Panc1 (cell line): ENCODE results near the gene RSL24D1.

Experiments
- POLR2AphosphoS5 ChIP-seq: IDR thresholded peaks from 2 replicates; pipeline ENCODE4 v1.6.1; 2012; ENCODE audit warnings: mild to moderate bottlenecking, low read depth, low read length, moderate library complexity
- REST ChIP-seq, 2 experiments: IDR thresholded peaks; 2 replicates each; pipeline ENCODE4 v1.6.1; 2011 to 2012; ENCODE audit warnings: low read depth in 2 of 2, control low read depth in 1 of 2, low read length in 1 of 2, mild to moderate bottlenecking in 1 of 2, moderate library complexity in 1 of 2; ENCODE audit not compliant: insufficient read depth in 1 of 2
- SIN3A ChIP-seq: IDR thresholded peaks from 2 replicates; pipeline ENCODE4 v1.6.1; 2012; ENCODE audit warnings: low read depth, mild to moderate bottlenecking, low read length, moderate library complexity, borderline replicate concordance; ENCODE audit not compliant: insufficient read depth
- TF ChIP-seq, protein P1 (sequence below): fragments of 450-650 bp; IDR thresholded peaks from 2 replicates; pipeline ENCODE4 v1.5.1; 2017; ENCODE audit warnings: mild to moderate bottlenecking

DNA sequence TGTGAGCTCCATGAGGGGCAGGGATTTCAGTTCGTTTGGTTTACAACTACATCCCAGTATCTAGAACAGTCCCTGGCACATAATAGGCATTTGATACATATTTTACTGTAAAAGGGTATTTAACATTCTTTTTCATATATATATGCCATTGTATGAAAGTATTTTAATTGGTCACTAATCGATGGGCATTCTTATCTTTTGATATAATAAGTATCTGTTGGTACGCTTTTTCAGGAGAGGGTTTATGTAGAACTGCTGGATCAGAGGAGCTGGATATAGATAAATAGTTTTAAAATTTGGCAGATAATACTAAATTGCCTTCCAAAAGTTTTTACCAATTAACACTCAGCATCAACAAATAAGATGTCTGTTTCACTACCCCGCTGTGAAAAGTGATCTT lies 978 bp upstream of the RSL24D1 start:
- TF ChIP-seq, protein P1, sequence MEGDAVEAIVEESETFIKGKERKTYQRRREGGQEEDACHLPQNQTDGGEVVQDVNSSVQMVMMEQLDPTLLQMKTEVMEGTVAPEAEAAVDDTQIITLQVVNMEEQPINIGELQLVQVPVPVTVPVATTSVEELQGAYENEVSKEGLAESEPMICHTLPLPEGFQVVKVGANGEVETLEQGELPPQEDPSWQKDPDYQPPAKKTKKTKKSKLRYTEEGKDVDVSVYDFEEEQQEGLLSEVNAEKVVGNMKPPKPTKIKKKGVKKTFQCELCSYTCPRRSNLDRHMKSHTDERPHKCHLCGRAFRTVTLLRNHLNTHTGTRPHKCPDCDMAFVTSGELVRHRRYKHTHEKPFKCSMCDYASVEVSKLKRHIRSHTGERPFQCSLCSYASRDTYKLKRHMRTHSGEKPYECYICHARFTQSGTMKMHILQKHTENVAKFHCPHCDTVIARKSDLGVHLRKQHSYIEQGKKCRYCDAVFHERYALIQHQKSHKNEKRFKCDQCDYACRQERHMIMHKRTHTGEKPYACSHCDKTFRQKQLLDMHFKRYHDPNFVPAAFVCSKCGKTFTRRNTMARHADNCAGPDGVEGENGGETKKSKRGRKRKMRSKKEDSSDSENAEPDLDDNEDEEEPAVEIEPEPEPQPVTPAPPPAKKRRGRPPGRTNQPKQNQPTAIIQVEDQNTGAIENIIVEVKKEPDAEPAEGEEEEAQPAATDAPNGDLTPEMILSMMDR, result no peak
- TF ChIP-seq POLR2AphosphoS5 (no peak), REST (IDR thresholded peaks at IDR 0.05; ENCODE audit: insufficient read depth in 1 of 2, low read depth in 2 of 2, low read length in 1 of 2) (no peak), SIN3A (no peak)
